GM18951 (cell line): Measurements from ENCODE around the gene PDE4DIP.
"Not testable (repeated sequence)": the region's sequence is repeated elsewhere in the genome, so short reads cannot be mapped to it uniquely, and the experiment has no call there.

Source experiments
- in situ Hi-C: fragments of 300-500 bp; cut with MboI; formaldehyde crosslinking; loops from one replicate; pipeline ENCODE4 v1.12.0; 2022; ENCODE audit warnings: low sequenced_read_pairs, mixed read lengths, inconsistent platforms; ENCODE audit not compliant: unreplicated experiment

Gene PDE4DIP

DNA sequence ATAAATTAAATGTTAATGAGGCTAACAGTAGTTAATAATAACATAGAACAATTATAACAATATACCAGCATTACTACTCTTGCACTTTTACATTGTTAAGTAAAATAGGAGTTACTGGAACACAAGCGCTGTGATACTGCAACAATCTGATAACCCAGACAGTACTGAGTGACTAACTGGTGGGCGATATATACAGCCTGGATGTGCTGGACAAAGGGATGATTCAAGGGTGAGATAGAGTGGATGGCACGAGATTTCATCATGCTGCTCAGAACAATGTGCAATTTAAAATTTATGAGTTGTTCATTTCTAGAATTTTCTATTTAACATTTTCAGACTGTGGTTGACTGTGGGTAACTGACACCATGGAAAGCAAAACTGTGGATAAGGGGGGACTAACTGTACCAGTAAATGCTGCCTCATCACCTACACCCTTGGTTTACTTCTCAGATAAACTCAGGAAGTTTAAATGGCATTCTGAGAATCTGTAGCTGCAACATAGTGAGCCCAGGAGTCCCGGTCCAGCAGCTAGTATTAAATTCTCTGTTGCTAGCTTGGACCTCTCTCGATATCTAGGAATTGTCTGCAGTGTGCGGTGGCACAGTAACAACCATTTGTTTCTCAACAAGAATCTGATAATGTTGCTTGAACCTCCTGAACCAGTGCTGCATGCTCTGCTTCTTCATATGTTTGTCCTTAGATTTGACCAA is 24.9 kb downstream of the PDE4DIP start:
- in situ Hi-C loops: not testable (repeated sequence)

DNA sequence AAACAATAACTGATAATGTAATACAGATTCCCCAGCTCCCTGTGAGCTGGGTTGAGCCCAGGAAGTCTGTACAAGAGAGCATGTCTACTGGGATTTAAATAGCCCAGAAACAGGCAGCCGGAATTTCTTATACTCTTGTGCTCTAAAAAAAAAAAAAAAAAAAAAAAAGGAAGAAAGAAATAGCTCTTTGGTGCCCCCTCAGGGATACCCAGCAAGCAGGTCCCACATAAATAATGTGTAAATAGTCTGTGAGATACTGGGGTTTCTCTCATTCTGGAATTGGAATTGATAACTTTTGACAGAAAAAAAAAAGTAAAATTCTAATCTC is 25.4 kb downstream of the PDE4DIP start:
- in situ Hi-C loops: not testable (repeated sequence)

DNA sequence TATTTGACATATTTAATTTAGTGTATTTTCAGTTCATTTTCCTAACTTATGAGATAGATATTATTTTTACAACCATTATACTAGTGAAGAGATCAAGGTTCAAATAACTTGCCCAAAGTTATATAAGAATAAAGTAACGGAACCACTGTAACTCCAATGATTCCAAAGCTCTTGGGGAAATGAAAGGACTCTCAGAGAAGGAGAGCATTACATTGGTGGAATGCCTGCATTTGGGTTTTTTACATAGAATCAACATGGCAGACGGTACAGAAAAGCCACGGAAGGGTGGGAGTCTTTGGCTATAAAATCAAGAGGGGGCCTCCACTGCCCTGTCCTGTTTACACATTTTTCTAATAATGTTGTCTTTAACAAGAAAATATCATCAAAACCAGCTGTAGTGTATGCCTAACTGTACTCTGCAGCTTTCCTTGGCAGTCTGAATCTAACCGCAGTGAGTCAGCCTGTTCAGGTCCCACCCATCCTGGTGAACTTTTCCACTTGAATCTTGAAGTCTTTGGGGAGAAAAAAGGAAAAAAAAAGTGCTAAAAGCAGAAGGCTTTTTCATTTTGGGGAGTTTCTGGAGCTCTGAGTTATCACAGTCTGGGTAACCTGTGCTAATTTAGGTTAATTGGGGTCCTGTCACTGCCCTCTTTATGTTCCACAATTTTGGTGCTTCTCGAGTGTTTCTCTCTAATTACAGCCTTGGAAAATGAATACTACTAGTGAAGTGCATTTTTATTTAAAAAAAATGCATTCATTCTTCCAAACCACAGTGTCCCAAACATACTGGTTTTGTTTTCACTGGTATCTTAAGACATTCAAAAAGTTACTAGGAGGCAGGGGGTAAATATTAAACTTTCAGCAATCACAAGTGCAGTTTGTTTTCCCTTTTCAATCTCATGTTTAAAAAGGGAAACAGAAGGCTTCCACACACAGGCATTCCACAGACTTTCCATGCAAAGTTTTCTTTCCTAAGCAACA is 30.5 kb downstream of the PDE4DIP start:
- in situ Hi-C loops: not testable (repeated sequence)

DNA sequence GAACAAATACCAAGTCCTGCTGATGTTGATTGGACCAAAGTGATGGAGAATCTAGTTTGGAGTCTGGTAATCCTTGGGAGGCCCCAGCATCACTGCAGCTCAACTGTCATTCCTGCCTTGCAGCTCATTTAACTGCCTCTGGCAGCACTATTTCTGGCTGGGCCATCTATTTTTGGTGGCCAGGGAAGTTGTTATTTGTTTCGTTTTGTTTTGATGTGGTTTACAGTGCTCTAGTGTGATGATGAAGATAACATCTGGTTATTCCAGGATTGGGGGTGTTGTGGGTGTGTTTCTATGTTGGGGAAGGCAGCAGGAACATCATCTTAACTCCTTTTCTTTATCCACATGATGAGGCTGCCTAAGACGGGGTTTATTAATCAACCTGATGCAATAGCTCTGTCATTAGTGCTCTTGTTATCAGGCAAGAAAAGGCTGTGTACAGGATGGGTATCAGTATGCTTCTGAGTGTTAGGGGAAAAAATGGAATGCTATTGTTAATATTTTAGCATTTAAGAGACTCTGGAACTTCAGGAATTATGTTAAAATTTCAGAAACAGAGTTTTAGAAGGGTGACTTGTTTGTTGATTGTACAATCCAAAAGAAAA is 35.7 kb downstream of the PDE4DIP start:
- in situ Hi-C loops: not testable (repeated sequence)

DNA sequence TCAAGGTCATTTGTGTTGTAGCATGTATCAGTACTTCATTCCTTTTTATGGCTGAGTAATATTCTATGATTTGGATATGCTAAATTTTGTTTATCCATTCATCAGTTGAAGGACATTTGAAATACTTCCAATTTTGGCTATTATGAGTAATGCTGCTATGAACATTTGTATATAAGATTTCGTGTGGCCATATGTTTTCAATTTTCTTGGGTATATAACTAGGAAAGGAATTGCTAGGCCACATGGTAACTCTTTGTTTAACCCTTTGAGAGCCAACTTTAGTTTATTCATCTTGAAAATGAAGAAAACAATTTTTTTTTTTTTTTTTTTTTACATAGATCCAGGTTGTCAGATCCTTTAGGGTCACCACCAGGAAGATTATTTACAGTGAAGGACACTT is 37.0 kb downstream of the PDE4DIP start:
- in situ Hi-C loops: not testable (repeated sequence)

DNA sequence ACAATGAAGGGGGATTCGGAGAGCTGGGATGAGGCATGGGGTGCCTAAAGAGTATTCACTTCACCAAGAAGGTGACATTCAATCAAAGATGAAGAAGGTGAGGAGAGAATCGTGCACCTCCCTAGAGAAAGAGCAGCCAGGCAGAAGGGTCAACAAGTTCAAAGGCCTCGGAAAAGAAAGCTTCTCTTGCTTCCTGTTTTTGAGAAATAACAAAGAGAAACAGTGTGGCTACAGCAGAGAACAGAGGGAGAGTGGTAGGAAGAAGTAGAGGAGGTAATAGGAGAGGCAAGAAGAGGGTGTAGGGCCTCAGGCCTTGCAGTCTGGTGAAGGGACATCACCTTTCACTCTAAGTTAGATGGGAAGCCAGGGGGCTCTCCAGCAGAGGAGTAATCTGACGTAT is 41.0 kb downstream of the PDE4DIP start:
- in situ Hi-C loops: not testable (repeated sequence)

DNA sequence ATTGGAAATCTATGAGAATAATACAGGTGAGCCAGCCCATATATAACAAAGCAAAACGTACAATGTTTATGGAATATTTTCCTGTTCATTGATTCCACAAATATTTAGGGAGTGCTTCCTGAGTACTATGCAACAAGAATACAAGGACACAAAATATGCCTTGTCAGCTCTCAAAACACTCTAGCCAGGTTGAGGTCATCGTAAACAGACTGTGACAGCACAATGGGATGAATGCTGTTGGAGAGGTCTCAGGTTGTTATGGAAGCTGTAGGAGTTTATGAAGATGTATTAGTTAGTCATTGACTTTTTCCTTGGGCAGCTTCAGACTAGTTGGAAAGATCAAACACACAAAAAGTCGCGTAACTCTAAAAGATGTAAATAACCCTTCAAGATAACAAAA is 42.1 kb downstream of the PDE4DIP start:
- in situ Hi-C loops: not testable (repeated sequence)

DNA sequence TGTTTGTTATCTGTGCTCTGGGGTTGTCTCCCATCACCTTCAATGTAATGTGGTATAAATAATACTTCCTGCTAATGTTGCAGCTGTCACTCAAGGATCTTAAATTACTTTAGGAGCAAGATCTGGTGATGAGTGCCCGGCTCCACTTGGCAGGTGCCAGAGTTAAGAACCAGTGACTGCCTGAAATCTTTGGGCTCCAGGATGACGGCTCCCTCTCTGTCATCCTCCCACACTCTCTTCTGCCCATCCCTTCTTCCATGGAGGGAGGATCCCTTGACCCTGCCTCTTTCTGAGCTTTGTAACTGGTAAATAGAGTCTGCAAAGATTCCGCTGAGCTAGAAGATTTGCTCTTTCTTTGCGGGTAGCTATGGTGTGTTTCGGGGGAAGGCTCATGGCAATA is 44.4 kb downstream of the PDE4DIP start:
- in situ Hi-C loops: not testable (repeated sequence)

DNA sequence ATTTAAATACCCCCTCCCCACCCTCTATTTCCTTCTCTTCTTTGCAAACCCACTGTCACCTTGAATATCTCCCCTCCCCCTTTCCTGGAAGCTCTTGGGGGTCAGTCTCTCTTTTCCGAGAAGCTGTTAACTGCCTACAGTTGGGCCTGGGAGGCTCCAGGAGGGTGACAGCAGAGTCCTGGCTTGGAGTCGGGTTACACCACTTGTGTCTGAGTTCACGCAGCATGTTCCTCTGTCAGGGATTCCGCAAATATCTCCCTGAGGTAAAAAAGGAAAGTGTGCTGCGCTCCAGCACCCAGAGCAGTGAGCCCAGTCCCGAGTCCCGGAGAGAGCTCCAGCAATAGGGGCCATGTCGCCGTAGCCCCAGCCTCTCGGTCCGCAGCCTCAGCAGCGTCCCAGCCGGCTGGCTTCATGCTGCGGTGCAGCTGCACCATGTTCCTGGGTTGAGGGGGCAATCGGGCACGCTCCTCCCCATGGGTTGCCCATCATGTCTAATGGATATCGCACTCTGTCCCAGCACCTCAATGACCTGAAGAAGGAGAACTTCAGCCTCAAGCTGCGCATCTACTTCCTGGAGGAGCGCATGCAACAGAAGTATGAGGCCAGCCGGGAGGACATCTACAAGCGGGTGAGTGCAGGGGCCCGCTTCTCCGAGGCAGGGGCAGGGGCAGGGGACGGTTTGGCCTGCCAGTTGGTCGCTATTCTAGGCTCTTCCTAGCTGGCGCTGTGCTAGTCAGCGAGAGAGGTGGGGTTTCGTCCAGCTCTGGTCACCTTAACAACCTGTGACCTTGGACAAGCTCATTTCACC is 45.2 kb downstream of the PDE4DIP start:
- in situ Hi-C loops: not testable (repeated sequence)

DNA sequence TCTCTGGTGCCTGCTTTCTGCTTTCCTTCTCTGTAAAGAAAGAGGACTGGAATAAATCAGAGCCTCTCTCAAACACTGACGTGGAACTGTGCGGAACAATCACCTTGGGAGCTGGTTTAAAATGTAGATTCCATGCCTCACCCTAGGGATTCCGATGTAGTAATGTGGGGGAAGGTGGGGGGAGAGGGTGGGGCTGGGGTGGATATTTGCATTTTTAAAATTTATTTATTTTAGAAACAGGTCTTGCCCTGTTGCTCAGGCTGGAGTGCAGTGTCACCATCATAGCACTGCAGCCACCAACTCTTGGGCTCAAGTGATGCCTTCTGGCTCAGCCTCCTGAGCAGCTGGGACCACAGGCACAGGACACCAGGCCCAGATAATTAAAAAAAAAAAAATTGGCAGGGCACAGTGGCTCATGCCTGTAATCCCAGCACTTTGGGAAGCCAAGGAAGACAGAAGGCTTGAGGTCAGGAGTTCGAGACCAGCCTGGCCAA is 45.9 kb downstream of the PDE4DIP start:
- in situ Hi-C loops: not testable (repeated sequence)

DNA sequence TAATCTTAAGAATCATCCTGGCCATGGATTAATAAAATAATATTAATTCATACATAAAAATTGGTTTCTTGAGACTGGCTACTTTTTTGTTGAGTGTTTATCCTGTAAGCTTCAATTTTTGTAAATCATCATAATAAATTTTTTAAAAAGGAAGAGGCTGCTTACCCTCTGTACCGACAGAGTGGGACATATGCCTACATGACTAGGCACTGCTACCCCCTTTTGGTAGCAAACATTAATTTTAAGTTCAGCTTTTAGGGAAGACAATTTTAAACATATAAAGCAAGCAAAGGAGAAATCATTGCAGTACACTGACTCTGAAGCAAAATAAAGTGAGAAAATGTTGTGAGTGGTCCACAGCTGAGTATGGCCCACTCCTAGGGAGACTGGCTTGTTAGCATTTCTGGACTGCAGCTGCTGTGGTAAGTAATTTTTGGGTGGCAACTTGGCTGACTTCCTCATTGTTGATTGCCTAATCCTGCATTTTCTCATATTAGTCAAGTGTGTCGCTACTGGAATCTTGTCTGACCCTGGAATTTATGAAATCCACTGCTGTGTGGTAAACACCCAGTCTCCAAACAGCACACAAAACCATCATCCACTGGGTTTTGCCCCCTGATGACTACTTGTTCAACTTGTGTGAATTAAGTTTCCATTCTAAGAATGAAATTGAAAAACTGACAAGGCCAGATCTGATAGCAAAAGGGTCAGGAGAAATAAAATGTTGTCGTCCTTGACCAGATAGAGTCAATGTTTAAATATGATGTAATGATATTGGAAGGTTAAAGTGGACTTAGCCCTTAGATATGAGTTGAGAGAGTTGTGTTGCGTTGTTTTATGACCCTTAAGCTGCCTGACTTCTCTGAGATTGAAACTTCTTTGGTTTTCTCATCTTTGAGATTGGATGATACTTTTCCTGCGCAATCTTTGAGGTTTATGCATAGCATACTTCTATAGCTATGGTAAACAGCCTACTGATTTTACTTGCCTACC is 50.4 kb downstream of the PDE4DIP start:
- in situ Hi-C loops: not testable (repeated sequence)

DNA sequence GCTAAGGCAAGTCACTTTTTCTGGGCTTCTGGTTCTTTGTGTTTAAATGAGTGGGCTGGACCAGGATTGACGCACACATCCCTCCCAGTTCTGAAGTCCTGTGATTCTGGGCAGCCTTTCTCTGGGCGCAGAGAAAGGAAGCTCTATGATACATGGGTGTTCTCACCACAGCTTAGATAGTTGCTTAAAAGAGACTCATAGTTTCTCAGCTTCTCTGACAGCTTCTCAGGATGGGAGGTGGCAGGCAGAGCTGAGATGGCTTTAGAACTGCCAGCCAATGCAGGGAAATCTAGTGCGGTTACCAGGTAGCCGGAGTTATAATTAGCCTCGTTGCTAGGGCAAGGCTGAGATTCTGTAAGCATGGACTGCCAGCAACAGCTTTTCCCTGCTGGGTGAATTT is 55.8 kb downstream of the PDE4DIP start:
- in situ Hi-C loops: not testable (repeated sequence)

DNA sequence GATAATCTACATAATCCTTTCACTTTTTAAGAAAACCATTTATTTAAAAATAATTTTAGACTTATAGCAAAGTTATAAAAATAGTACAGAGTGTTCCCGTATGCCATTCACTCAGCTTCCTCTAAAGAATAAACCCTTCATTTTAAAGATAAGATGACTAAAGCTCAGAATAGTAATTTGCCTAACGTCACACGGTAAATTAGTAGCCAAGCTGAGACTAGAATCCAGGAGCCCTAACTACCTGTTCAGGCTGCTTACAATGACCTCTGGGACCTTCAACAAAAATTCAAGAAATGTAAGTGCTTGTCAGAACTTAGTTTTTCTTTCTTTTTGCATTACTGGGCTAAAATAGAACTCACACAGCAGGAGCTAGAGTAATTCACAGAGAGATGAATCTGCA is 56.5 kb downstream of the PDE4DIP start:
- in situ Hi-C loops: not testable (repeated sequence)

DNA sequence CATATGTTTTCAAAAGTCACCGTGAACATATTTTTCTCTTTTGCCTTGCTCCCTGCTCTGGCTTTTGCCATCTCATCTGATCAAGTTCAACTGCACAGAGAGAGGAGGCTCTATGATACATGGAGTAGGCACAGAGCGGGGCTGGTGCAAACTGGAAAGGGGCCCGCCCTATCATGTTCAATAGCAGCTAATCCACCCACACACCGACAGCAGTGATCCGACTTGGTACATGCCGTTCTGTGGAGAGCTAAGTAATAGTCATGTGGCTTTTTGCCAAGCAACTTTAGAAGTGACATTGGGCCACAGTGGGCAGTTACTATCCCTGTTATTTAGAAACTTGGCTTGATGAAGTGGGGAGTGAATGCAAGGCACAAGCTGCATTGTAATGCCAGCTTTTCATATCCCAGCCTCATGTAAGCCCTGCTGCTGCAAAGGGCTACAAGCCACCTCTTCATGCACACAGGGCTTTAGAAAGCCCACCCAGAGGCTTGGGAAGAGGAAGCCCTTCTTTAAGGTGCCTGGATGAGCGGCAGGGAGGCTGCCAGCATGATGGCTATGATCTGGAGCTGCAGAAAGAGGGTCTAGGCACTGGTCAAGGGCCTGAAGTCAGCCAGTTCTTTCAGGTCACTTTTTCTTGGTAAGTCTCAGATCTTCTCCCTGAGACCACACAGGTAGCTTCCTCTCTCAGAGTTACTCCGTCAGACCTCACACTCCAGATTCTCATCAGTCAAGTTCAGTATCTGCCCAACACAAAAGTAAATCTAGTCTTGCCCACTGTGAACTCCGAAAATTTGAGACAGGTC is 57.1 kb downstream of the PDE4DIP start:
- in situ Hi-C loops: not testable (repeated sequence)

DNA sequence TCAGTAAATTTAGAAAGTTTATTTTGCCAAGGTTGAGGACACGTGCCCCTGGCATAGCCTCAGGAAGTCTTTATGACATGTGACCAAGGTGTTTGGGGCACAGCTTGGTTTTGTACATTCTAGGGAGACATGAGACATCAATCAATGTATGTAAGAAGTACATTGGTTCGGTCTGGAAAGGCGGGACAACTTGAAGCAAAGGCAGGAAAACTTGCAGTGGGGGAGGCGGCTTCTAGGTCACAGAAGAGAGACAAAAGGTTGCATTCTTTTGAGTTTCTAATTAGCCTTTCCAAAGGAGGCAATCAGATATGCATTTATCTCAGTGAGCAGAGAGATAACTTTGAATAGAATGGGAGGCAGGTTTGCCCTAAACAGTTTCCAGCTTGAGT is 57.7 kb downstream of the PDE4DIP start:
- in situ Hi-C loops: not testable (repeated sequence)

DNA sequence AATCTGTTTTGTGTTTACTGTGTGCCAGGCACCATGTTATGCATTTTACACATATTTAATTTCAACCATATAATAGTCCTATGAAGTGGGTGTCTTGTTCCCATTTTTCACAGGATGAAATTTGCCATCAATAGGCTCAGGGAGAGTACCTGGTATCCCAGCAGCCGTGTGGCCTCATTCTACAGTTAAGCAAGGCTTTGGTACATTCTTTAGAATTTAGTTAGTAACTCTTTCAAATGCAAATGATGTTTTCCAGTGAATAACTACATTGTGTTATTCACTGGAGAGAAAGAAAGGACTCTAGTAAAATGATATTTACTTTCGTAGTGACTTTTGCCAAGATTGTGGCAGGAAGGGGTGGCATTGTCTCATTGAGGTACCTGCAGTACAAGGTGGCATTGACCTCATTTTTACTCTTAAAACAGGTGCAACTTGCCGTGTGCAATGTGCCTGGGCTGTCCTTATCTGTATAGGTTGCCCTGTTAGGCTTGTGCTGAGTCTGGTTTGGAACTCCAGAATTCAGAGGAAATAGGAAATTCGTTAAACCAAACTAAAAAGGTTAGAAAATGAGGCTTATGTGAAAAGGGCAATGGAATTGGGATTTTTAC is 65.1 kb downstream of the PDE4DIP start:
- in situ Hi-C loops: not testable (repeated sequence)

DNA sequence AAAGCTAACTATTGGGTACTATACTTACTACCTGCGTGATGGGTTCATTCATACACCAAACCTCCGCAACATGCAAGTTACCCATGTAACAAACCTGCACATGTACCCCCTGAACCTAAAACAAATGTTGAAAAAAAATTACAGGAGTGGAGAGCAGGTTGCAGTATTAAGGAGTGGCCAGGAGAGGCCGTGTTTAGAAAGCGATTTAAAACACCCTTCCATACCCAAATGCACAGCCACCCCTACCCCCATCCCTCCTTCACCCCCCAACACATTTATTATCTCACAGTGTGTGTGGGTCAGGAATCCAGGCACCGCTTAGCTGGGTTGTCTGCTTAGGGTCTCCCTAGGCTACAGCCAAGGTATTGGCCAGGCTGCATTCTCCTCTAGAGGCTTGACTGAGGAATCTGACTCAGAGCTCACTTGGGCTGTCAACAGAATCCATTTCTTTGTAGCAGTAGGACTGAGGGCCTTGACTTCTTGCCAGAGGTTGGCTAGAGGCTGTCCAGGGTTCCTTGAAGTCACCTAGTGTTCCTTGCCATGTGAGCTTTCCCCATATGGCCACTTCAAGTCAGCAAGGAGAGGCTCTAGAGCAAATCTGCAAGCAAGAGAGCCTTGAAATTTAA is 67.2 kb downstream of the PDE4DIP start:
- in situ Hi-C loops: not testable (repeated sequence)
